Stromal cell of bone marrow (primary cell): ENCODE data around the gene PATJ.
A peak's percentile ranks its signal among the peaks of the same experiment; 100 is the strongest.
"Not testable (repeated sequence)": the region's sequence is repeated elsewhere in the genome, so short reads cannot be mapped to it uniquely, and the experiment has no call there.

Experiments
- DNase-seq: peaks from one replicate; pipeline ENCODE4 v3.0.0-alpha.2; 2012; ENCODE audit warnings: low read depth

Gene PATJ

GRCh38 chr1:61828805-61829204 lies 86.5 kb downstream of the PATJ start:
- no peak for DNase-seq

GRCh38 chr1:61836649-61837048 lies 94.4 kb downstream of the PATJ start:
- DNase-seq: no peak

- DNase-seq: not testable (repeated sequence)
These were observed 95.3 kb downstream of the PATJ start for GRCh38 chr1:61837607-61838006.

- DNase-seq: peak; percentile 62
These were observed 97.4 kb downstream of the PATJ start for GRCh38 chr1:61839679-61840078.

- no peak for DNase-seq
These were observed 99.8 kb downstream of the PATJ start for GRCh38 chr1:61842036-61842435.

- DNase-seq: no peak
These were observed 100.7 kb downstream of the PATJ start for GRCh38 chr1:61842863-61843514.

GRCh38 chr1:61844006-61844405 lies 101.7 kb downstream of the PATJ start:
- peak; percentile 31 for DNase-seq

- not testable (repeated sequence) for DNase-seq
These were observed 102.4 kb downstream of the PATJ start for GRCh38 chr1:61844664-61845063.

- DNase-seq: no peak
These were observed 109.0 kb downstream of the PATJ start for GRCh38 chr1:61851235-61851634.

GRCh38 chr1:61851849-61852669 lies 109.8 kb downstream of the PATJ start:
- DNase-seq: peak; percentile 64

- DNase-seq: no peak
These were observed 110.4 kb downstream of the PATJ start for GRCh38 chr1:61852670-61853015.

GRCh38 chr1:61853583-61853982 lies 111.3 kb downstream of the PATJ start:
- DNase-seq: peak; percentile 15

GRCh38 chr1:61864489-61864888 lies 122.2 kb downstream of the PATJ start:
- DNase-seq: no peak

GRCh38 chr1:61865646-61866220 lies 123.5 kb downstream of the PATJ start:
- no peak for DNase-seq

GRCh38 chr1:61869691-61870109 lies 127.4 kb downstream of the PATJ start:
- no peak for DNase-seq

GRCh38 chr1:61872206-61872605 lies 129.9 kb downstream of the PATJ start:
- DNase-seq: no peak

- no peak for DNase-seq
These were observed 131.3 kb downstream of the PATJ start for GRCh38 chr1:61873581-61873980.

- no peak for DNase-seq
These were observed 131.7 kb downstream of the PATJ start for GRCh38 chr1:61873994-61874393.

- DNase-seq: no peak
These were observed 132.9 kb downstream of the PATJ start for GRCh38 chr1:61875198-61875597.

GRCh38 chr1:61879887-61880474 lies 137.7 kb downstream of the PATJ start:
- DNase-seq: not testable (repeated sequence)

- no peak for DNase-seq
These were observed 145.0 kb downstream of the PATJ start for GRCh38 chr1:61887076-61887867.
